Activated naive CD4-positive, alpha-beta T cell treated with anti-CD3 and anti-CD28 coated beads for 36 hours (primary cell): ENCODE measurements around the gene SEMA4D. TPM values are rescaled to one million over a fixed set of nuclear protein-coding genes. Genes with fewer than 3 reads are reported as not detected.

ENCODE experiments used
- CTCF ChIA-PET: fragments of 350-600 bp; sonication (Branson Sonifier 250); formaldehyde crosslinking; loops from one replicate; lab custom pipeline; 2021; ENCODE audit warnings: antibody characterized with exemption; lab: Charles Lee
- DNase-seq: peaks from one replicate; pipeline ENCODE4 v3.0.0-alpha.2; 2020
- H3K27ac Mint-ChIP-seq: one replicate; pipeline ENCODE4 v1.8.0; 2021; ENCODE audit warnings: mild to moderate bottlenecking, mixed read lengths
- H3K27me3 Mint-ChIP-seq: one replicate; pipeline ENCODE4 v1.8.0; 2021; ENCODE audit warnings: low read depth, mixed read lengths
- H3K36me3 Mint-ChIP-seq: one replicate; pipeline ENCODE4 v1.8.0; 2021; ENCODE audit warnings: low read depth, mixed read lengths
- H3K4me1 Mint-ChIP-seq: one replicate; pipeline ENCODE4 v1.8.0; 2021; ENCODE audit warnings: low read depth, mixed read lengths
- H3K4me3 Mint-ChIP-seq: one replicate; pipeline ENCODE4 v1.8.0; 2021; ENCODE audit warnings: mild to moderate bottlenecking, moderate library complexity, mixed read lengths
- H3K9me3 Mint-ChIP-seq: one replicate; pipeline ENCODE4 v1.8.0; 2021; ENCODE audit warnings: mixed read lengths
- intact Hi-C: fragments of 100-400 bp; cut with micrococcal nuclease; formaldehyde crosslinking; loops from one replicate; pipeline ENCODE4 v1.15.1; 2023
- total RNA-seq, 2 experiments: library from RNA; stranded (reverse); gene quantifications; one replicate each; pipeline ENCODE4 v1.2.3, GENCODE V29; 2021

The SEMA4D gene
- total RNA-seq, 2 experiments from 2014 or later, result 156 to 160 TPM

DNA sequence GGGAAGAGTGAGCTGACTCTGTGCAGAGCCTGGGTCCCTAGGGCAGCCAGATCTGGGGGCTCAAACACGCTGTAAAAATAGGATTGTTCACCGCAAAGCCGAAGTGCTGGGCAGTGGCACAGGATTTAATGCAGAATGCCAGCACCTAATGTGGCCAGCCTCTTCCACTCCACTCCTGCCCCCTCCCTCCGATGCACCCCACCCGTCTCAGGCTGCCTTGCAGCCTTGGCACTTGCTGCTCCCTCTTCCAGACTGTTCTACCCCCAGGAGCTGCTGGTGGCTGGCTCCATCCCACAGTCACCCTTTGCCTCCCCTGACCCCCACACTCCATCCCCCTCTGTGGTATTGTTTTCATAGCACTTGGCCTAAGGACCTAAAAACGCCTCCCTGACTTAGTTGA, 86.2 kb downstream of the SEMA4D start:
- Mint-ChIP-seq H3K36me3 (peaks cover 54% of the 10 kb centered on the region), H3K27me3 (no peaks in the 10 kb centered on the region), H3K4me3 (no peak overlapping the region), H3K9me3 (peaks cover 16% of the 10 kb centered on the region), H3K4me1 (peaks cover 81% of the 10 kb centered on the region), H3K27ac (peak overlapping the region; percentile 89)
- CTCF ChIA-PET, result interaction anchor here (1.9 to 6.9 kb wide), 2 partner anchors 137 kb away, joined by 6 to 84 read pairs; no protein-coding TSS in a partner anchor
- intact Hi-C loops, result loop anchor here (2.0 to 5.0 kb wide), 4 partner anchors 65 to 424 kb away; no protein-coding TSS in a partner anchor
- no peak for DNase-seq

DNA sequence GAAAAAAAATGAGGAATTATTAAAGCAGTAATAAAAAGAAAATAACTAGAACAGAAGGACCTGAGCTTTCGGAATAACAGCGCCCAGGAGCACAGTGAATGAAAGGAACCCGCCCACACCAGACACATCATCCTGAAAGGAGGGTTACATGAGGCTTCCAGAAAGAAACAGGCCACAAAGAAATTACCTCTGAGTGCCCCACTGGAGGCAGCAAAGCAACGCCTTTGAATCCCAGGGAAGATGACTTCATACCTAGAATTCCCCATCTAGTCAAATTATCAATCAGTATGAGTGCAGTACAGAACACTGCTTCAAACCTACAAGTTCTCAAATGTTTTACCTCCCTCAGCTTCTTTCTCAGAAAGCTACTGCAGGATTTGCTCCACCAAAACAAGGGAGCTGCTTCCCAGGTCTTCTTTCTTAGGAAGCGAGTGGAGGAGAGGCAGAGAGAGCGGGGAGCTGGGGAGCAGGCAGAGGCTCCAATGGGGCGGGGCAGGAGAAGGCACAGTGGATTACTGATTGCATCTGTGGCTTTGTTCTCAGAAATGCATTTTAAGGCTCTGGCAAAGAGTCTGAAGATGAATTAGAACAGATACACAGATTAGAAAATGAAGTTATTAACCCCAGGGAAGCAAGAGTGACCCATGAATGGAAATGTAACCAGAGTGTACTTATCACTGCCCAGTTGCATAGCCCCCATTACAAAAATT, 87.1 kb downstream of the SEMA4D start:
- Mint-ChIP-seq H3K9me3 (peaks cover 16% of the 10 kb centered on the region), H3K36me3 (peaks cover 56% of the 10 kb centered on the region), H3K4me3 (peak overlapping the region; percentile 39), H3K27ac (peak overlapping the region; percentile 89), H3K27me3 (no peaks in the 10 kb centered on the region), H3K4me1 (peaks cover 86% of the 10 kb centered on the region)
- CTCF ChIA-PET, result interaction anchor here (0.5 to 6.9 kb wide), 30 partner anchors 9 to 689 kb away, joined by 3 to 84 read pairs (median 5); partner anchors contain the start of gene SECISBP2
- intact Hi-C loops, result loop anchor here (1.0 to 5.0 kb wide), 13 partner anchors 8 to 423 kb away; partner anchors contain the start of gene SECISBP2
- DNase-seq, result peak; percentile 85

DNA sequence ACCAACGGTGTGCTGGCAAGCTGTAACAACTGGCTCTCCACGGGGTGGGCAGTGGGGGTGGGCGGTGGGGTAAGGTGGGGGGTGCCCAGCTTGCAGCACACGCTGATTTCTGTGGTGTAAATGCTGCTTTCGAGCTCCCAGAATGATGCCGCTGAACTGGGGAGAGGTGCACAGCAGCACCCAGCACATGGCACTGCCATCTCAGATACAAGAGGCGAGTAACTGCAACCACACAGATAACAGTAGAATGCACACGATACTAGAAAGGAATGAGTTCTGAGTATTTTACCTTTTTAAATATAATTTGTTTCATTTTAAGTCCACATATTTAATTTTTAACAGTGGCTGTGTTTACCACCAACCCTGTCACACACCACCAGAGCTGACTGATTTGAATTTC, 87.9 kb downstream of the SEMA4D start:
- intact Hi-C loops, result loop anchor here (1.0 to 5.0 kb wide), 13 partner anchors 8 to 423 kb away; partner anchors contain the start of gene SECISBP2
- Mint-ChIP-seq H3K9me3 (peaks cover 16% of the 10 kb centered on the region), H3K27me3 (no peaks in the 10 kb centered on the region), H3K36me3 (peaks cover 57% of the 10 kb centered on the region), H3K4me1 (peaks cover 80% of the 10 kb centered on the region), H3K4me3 (peak overlapping the region; percentile 39), H3K27ac (peak overlapping the region; percentile 89)
- CTCF ChIA-PET, result interaction anchor here (0.8 to 6.9 kb wide), 27 partner anchors 8 to 690 kb away, joined by 3 to 84 read pairs (median 5); partner anchors contain the start of gene SECISBP2
- no peak for DNase-seq

DNA sequence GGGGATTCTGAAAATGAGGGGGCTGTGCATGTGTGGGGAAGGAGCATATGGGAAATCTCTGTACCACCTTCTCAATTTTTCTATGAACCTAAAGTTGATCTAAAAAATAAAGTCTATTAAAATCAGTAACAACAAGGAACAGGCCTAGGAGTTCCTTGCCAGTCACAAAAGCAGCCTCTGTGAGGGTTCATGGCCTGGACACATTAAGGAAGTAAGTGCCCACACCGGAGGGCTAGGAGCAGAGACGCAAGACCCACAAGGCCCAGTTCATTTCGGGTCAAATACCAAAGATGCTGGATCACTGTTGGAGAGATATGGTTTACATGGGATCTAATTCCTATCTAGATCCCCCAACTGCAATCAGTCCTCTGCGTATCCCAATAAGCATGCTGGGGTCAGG, 88.4 kb downstream of the SEMA4D start:
- H3K9me3 Mint-ChIP-seq, result peaks cover 16% of the 10 kb centered on the region
- DNase-seq, result no peak
- H3K36me3 Mint-ChIP-seq, result peaks cover 60% of the 10 kb centered on the region
- H3K4me3 Mint-ChIP-seq, result no peak overlapping the region
- peak overlapping the region; percentile 89 for H3K27ac Mint-ChIP-seq
- intact Hi-C loops, result no loop called here
- no peaks in the 10 kb centered on the region for H3K27me3 Mint-ChIP-seq
- CTCF ChIA-PET, result interaction anchor here (1.2 to 6.9 kb wide), 12 partner anchors 14 to 146 kb away, joined by 3 to 84 read pairs (median 6); no protein-coding TSS in a partner anchor
- peaks cover 77% of the 10 kb centered on the region for H3K4me1 Mint-ChIP-seq

DNA sequence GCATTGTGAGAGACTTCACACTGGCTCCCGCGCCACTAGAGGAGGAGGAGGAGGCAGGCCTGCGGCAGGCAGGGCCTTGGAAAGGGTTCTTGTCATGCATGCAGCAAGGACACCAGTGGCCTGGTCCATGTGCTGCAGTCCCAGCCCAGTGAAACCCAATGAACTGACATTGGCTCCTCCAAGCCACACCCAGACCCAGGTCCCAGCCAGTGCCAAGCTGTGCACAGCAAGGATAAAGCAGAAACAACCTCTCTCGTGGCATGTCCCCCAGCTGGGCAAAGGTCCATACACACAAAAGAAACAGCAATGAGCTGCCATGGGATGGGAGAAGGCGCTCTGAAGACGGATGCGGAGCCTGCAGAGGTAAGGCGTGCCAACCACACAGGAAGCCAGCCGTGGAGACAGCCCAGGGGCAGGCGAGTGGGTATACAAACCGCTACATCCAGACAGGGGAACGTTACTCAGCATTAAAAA, 89.2 kb downstream of the SEMA4D start:
- peaks cover 76% of the 10 kb centered on the region for H3K4me1 Mint-ChIP-seq
- peak; percentile 80 for DNase-seq
- peak overlapping the region; percentile 15 for H3K4me3 Mint-ChIP-seq
- H3K27me3 Mint-ChIP-seq, result no peaks in the 10 kb centered on the region
- CTCF ChIA-PET, result interaction anchor here (0.9 to 6.9 kb wide), 5 partner anchors 11 to 145 kb away, joined by 3 to 84 read pairs (median 3); no protein-coding TSS in a partner anchor
- intact Hi-C loops, result no loop called here
- H3K9me3 Mint-ChIP-seq, result peaks cover 16% of the 10 kb centered on the region
- H3K36me3 Mint-ChIP-seq, result peaks cover 62% of the 10 kb centered on the region
- H3K27ac Mint-ChIP-seq, result peak overlapping the region; percentile 89

DNA sequence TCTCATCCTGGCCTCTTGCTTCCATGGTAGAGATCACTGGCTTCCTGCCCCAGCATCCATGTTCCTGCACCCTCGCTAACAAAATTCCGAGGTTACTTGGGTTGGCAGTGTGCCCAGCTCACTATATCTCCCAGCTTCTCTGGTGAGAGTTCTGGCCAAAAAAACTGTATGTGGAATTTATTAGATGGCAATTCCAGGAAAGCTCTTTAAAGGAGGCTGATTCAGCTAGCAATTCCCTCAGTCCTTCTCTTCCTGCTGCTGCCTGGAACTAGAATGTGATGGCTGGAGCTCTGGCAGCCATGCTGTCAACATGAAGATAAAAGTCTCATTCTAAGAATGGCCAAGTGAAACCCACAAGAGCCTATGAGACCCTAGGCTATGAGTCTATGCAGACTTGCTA, 90.8 kb downstream of the SEMA4D start:
- Mint-ChIP-seq H3K4me3 (no peak overlapping the region), H3K4me1 (peaks cover 62% of the 10 kb centered on the region), H3K9me3 (peaks cover 14% of the 10 kb centered on the region), H3K27ac (peak overlapping the region; percentile 65), H3K27me3 (no peaks in the 10 kb centered on the region), H3K36me3 (peaks cover 56% of the 10 kb centered on the region)
- CTCF ChIA-PET, result interaction anchor here (0.7 to 6.9 kb wide), 5 partner anchors 10 to 142 kb away, joined by 3 to 84 read pairs (median 3); no protein-coding TSS in a partner anchor
- DNase-seq, result no peak
- intact Hi-C loops, result no loop called here

DNA sequence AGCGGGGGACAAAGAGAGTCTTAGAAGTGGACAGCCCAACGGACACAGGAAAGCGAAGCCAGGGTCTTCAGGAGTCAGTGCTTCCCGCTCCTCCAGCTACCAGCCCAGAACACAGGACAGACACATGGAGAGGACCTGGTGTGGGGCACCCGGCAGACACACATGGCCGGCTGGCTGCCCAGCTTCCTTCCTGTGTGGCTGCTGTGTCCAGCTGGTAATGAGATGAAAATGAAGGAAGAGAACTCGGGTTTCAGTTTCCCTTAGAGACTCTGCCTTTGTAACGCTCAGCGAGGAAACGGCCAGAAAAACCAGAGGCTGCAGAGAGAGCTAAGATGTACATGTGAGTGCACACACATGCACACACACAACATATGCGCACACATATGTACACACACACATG, 92.1 kb downstream of the SEMA4D start:
- Mint-ChIP-seq H3K27ac (peak overlapping the region; percentile 65), H3K27me3 (no peaks in the 10 kb centered on the region), H3K36me3 (peaks cover 53% of the 10 kb centered on the region), H3K4me1 (peaks cover 53% of the 10 kb centered on the region), H3K4me3 (no peak overlapping the region), H3K9me3 (peaks cover 5% of the 10 kb centered on the region)
- intact Hi-C loops, result no loop called here
- CTCF ChIA-PET, result interaction anchor here (0.5 to 6.9 kb wide), 5 partner anchors 119 to 222 kb away, joined by 3 to 84 read pairs (median 3); no protein-coding TSS in a partner anchor
- DNase-seq, result no peak

DNA sequence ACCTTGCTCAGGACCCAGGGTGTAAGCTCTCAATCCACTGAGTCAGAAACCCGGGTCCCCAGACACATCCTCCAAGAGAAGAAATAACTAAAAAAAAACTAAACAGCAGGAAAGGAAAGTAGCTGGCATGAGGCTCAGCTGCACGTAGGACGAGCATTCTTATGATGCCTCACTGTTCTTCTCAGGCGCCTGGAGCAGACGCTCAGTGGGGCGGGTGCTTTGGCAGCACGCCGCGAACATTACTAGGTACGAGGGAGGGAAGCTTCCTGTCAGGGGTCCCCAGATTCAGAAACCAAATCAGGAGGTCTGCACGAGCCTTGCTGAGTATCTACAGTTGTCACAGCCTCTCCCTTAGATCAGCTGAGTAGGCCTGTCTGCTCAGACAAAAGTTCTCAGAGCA, 93.8 kb downstream of the SEMA4D start:
- Mint-ChIP-seq H3K36me3 (peaks cover 65% of the 10 kb centered on the region), H3K9me3 (peaks cover 4% of the 10 kb centered on the region), H3K27ac (no peak overlapping the region), H3K4me1 (peaks cover 38% of the 10 kb centered on the region), H3K4me3 (no peak overlapping the region), H3K27me3 (no peaks in the 10 kb centered on the region)
- intact Hi-C loops, result no loop called here
- CTCF ChIA-PET, result no interaction called here
- no peak for DNase-seq

DNA sequence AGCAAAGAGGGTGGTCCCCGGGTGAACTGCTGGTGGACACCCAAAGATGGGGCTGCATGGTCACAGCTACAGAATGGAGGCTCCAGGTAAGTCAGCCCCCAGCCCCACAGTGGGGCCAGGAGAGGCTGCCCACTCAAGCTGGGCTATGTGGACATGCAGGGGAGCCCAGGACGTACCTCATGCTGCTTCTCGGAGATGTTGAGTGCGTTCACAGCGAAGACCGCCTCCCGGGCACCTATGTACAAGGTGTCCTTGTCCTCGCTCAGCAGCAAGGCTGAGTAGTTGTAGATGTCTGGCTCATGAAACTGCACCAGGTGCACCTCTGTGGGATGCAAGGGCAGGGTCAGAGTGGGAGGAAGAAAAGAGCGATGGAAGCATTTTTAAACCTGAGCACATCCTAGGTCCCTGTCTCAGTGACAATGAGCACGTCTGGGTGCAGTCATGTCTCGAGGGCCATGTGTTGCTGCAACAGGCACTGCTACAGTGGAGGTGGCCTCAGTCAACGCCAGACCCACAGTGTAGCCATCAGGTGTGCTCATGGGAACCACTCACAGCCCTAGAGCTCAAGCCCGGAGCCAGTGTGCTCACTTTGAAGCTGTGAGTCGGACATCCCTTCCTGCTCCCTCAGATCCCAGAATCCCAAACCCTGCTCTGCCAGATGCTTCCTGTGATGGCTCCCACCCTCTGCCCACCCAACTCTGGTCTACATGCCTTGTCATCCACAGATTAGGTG, 95.1 kb downstream of the SEMA4D start:
- H3K27ac Mint-ChIP-seq, result peak overlapping the region; percentile 24
- CTCF ChIA-PET, result interaction anchor here (0.5 to 2.2 kb wide), 3 partner anchors 8 to 146 kb away, joined by 4 to 9 read pairs (median 7); no protein-coding TSS in a partner anchor
- peaks cover 28% of the 10 kb centered on the region for H3K4me1 Mint-ChIP-seq
- H3K27me3 Mint-ChIP-seq, result no peaks in the 10 kb centered on the region
- no peak overlapping the region for H3K4me3 Mint-ChIP-seq
- intact Hi-C loops, result no loop called here
- no peak for DNase-seq
- peaks cover 62% of the 10 kb centered on the region for H3K36me3 Mint-ChIP-seq
- peaks cover 4% of the 10 kb centered on the region for H3K9me3 Mint-ChIP-seq

DNA sequence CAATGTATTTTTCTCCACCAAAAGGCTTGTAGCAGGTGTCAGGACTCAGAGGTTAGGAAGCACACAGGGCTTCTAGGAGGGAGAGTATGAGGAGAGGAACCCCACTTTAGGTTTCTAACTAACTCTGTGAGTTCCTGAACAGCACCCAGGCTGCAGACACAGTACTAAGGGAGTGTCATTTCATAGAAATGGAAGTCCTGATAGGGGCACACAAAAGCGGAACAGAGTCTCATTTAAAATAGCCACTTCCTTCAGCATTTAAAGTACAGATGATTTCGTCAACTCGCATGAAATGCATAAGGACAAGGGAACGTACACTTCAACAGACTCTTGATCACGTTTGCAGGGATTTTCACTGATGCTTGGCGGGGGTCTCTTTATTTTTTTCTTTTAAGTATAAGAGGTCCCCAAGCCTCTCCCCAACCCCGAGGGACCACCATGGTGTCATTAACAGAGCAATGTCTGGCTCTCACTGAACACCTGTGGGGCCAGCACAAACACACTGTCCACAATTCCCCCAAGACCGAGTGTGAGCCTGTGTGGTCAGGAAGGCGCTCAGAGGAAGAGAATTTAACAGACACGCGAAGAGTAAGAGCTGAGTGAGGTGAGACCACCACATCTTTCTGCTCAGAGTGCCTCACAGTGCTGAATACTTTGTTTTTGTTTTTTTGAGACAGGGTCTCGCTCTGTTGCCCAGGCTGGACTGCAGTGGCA, 97.4 kb downstream of the SEMA4D start:
- no peak for DNase-seq
- peaks cover 56% of the 10 kb centered on the region for H3K36me3 Mint-ChIP-seq
- H3K4me1 Mint-ChIP-seq, result peaks cover 9% of the 10 kb centered on the region
- H3K9me3 Mint-ChIP-seq, result no peaks in the 10 kb centered on the region
- peak overlapping the region; percentile 71 for H3K27ac Mint-ChIP-seq
- H3K27me3 Mint-ChIP-seq, result no peaks in the 10 kb centered on the region
- no peak overlapping the region for H3K4me3 Mint-ChIP-seq
- intact Hi-C loops, result no loop called here
- CTCF ChIA-PET, result interaction anchor here (2.2 kb wide), 1 partner anchor 10 kb away, joined by 7 read pairs; no protein-coding TSS in a partner anchor

DNA sequence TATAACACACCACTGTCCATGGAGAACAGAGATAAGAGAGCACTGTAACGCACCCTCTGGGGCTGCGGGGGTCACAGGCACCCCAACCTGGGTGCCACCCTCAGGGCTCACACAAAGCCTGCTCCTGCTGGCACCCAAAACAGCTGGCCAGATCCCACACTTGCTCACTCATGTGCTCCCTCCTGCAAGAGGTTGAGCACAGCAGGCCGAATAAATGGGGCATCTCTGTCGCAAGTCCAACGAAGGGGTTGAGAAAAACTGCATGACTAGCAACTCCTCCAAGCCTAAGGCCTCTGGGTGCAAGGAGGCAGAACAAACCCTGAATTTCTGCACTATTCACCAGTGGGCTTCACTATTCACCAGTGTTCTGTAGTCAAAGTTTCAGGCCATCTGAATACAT, 99.3 kb downstream of the SEMA4D start:
- H3K9me3 Mint-ChIP-seq, result no peaks in the 10 kb centered on the region
- no peak overlapping the region for H3K27ac Mint-ChIP-seq
- CTCF ChIA-PET, result interaction anchor here (1.0 kb wide), 1 partner anchor 150 kb away, joined by 4 read pairs; no protein-coding TSS in a partner anchor
- intact Hi-C loops, result no loop called here
- H3K36me3 Mint-ChIP-seq, result peaks cover 56% of the 10 kb centered on the region
- no peak overlapping the region for H3K4me3 Mint-ChIP-seq
- H3K4me1 Mint-ChIP-seq, result peaks cover 6% of the 10 kb centered on the region
- no peaks in the 10 kb centered on the region for H3K27me3 Mint-ChIP-seq
- no peak for DNase-seq
